HepG2 (cell line): ENCODE results near the gene RAD9A. TPM values are rescaled to one million over a fixed set of nuclear protein-coding genes. Genes with fewer than 3 reads are reported as not detected.

Experiments used
- ATAC-seq: fragments of 200-7000 bp; cut with Tn5 transposase; 3 replicates; pipeline ENCODE4 v1.9.1; 2020; ENCODE audit warnings: mild to moderate bottlenecking, moderate library complexity
- BruUV-seq: library from RNA; stranded (reverse); fragments of 400-500 nt; replicated peaks from 2 replicates; lab custom pipeline; 2021; lab: Mats Ljungman, UMichigan
- CTCF ChIA-PET: fragments of 300-600 bp; formaldehyde crosslinking; extraction: SDS; loops from one replicate; lab custom pipeline; 2021; ENCODE audit warnings: low total read pairs, inconsistent platforms, low intra/inter-chr PET ratio; lab: Yijun Ruan, JAX
- POLR2A ChIA-PET: fragments of 350-600 bp; sonication (Branson Sonifier 250); formaldehyde crosslinking; loops from one replicate; lab custom pipeline; 2020; ENCODE audit warnings: antibody characterized with exemption, inconsistent platforms; lab: Yijun Ruan, JAX
- DNase-seq: peaks from one replicate; pipeline ENCODE4 v3.0.0-alpha.2; 2015; ENCODE audit warnings: low spot score
- FAIRE-seq: peaks from 3 replicates; lab custom pipeline; 2011; peaks lifted over from hg19 to GRCh38; lab: Jason Lieb, UNC
- H2AFZ ChIP-seq: one replicate; pipeline ENCODE4 v1.6.1; 2011; ENCODE audit warnings: low read length, inconsistent platforms
- H3K27ac ChIP-seq: fragments of 300-600 bp; 3 replicates; pipeline ENCODE4 v1.8.0; 2011; ENCODE audit warnings: mixed run types, mild to moderate bottlenecking, mixed read lengths, low read length, inconsistent platforms; ENCODE audit not compliant: insufficient read depth; ENCODE audit errors: extremely low read length
- H3K27me3 ChIP-seq, 2 experiments: fragments of 200-600 bp in 1 of 2; 2 replicates in 1 of 2; 3 replicates in 1 of 2; pipeline versions ENCODE4 v1.6.0 to v1.8.0; 2011; ENCODE audit warnings: low read length in 2 of 2, mild to moderate bottlenecking in 2 of 2, moderate library complexity in 2 of 2, inconsistent platforms in 1 of 2; ENCODE audit not compliant: insufficient read depth in 2 of 2, control insufficient read depth in 1 of 2
- H3K36me3 ChIP-seq, 2 experiments: fragments of 200-600 bp in 1 of 2; replicated peaks in 1 of 2; 2 replicates in 1 of 2; 3 replicates in 1 of 2; pipeline versions ENCODE4 v1.5.1 to v1.8.0; 2011; ENCODE audit warnings: low read length in 2 of 2, inconsistent platforms in 1 of 2; ENCODE audit not compliant: insufficient read depth in 2 of 2, control insufficient read depth in 1 of 2
- H3K4me1 ChIP-seq: 2 replicates; pipeline ENCODE4 v1.5.1; 2012; ENCODE audit warnings: low read length, inconsistent platforms; ENCODE audit not compliant: insufficient read depth
- H3K4me2 ChIP-seq: 2 replicates; pipeline ENCODE4 v1.6.0; 2011; ENCODE audit warnings: low read depth, low read length, inconsistent platforms
- H3K4me3 ChIP-seq, 3 experiments: fragments of 200-600 bp in 1 of 3; sonication (generic), shearing (Covaris generic) in 1 of 3; replicated peaks in 1 of 3; 2 replicates each; pipeline ENCODE4 v1.5.1; 2011 to 2016; ENCODE audit warnings: low read length in 3 of 3, inconsistent platforms in 2 of 3, low read depth in 2 of 3, mild to moderate bottlenecking in 2 of 3, control low read depth in 1 of 3, mixed read lengths in 1 of 3; ENCODE audit not compliant: insufficient read depth in 1 of 3
- H3K79me2 ChIP-seq: one replicate; pipeline ENCODE4 v1.6.1; 2011; ENCODE audit warnings: low read length, inconsistent platforms; ENCODE audit not compliant: insufficient read depth
- H3K9ac ChIP-seq: 2 replicates; pipeline ENCODE4 v1.6.0; 2011; ENCODE audit warnings: mild to moderate bottlenecking, low read depth, low read length, inconsistent platforms; ENCODE audit not compliant: insufficient read depth
- H3K9me3 ChIP-seq: 2 replicates; pipeline ENCODE4 v1.5.1; 2012; ENCODE audit warnings: mild to moderate bottlenecking, low read length
- H4K20me1 ChIP-seq: 2 replicates; pipeline ENCODE4 v1.6.0; 2011; ENCODE audit warnings: inconsistent platforms, mild to moderate bottlenecking, low read length, moderate library complexity; ENCODE audit not compliant: insufficient read depth
- ATF7 ChIP-seq, 2 experiments: fragments of 450-650 bp in 1 of 2; sonication (generic) in 1 of 2; formaldehyde crosslinking in 1 of 2; IDR thresholded peaks; 2 replicates each; pipeline versions ENCODE4 v1.4.0 to v1.6.1; 2016 to 2020; ENCODE audit warnings: antibody characterized with exemption in 1 of 2, mild to moderate bottlenecking in 1 of 2, missing genetic modification reagents in 1 of 2
- EHMT2 ChIP-seq: fragments of 200-600 bp; sonication (generic); IDR thresholded peaks from 2 replicates; pipeline ENCODE4 v1.7.0; 2017; ENCODE audit warnings: antibody characterized with exemption, low read depth, low read length, borderline replicate concordance
- HOXA9 ChIP-seq: sonication (generic); formaldehyde crosslinking; IDR thresholded peaks from 2 replicates; pipeline ENCODE4 v1.8.1; 2022; ENCODE audit warnings: missing genetic modification reagents, mild to moderate bottlenecking, moderate library complexity, borderline replicate concordance
- ZFP36L2 ChIP-seq: sonication (generic); formaldehyde crosslinking; IDR thresholded peaks from 2 replicates; pipeline ENCODE4 v1.4.0; 2020; ENCODE audit warnings: missing genetic modification reagents
- WGBS: methylation state at CpG from one replicate; pipeline ENCODE4 v1.1.6; 2017; ENCODE audit warnings: low lambda C conversion rate; 5-methylcytosine and 5-hydroxymethylcytosine counted together
- in situ Hi-C: cut with HindIII; loops from 2 replicates; pipeline ENCODE4 v1.10.0; 2017; ENCODE audit warnings: low pct_unique_long_range_greater_than_20kb; ENCODE audit not compliant: extremely low pct_ligation_motif_present
- intact Hi-C: fragments of 100-400 bp; cut with micrococcal nuclease; formaldehyde crosslinking; loops from one replicate; pipeline ENCODE4 v1.10.0; 2022; ENCODE audit not compliant: unreplicated experiment
- polyA plus RNA-seq, 8 experiments: library from polyadenylated mRNA; depleted of rRNA in 3 of 8; stranded (reverse) in 7 of 8; unstranded in 1 of 8; fragments of >200 nt; fragmentation: Illumina TruSeq in 4 of 8; extraction: Trizol in 4 of 8; gene quantifications; 2 replicates each; pipeline versions ENCODE4 v1.2.1 to v1.2.3, GENCODE V29; 2011 to 2016; ENCODE audit warnings: low read depth in 4 of 8, missing spikeins in 1 of 8, mixed read lengths in 1 of 8; ENCODE audit not compliant: insufficient read depth in 1 of 8
- total RNA-seq, 5 experiments: library from RNA; depleted of rRNA; stranded (reverse); fragments of >200 nt; fragmentation: Illumina TruSeq; extraction: Trizol; gene quantifications; 2 replicates each; pipeline ENCODE4 v1.2.3, GENCODE V29; 2016; ENCODE audit warnings: low read depth in 1 of 5
- TF ChIP-seq, protein P1 (sequence below): sonication (generic); formaldehyde crosslinking; IDR thresholded peaks from 2 replicates; pipeline ENCODE4 v1.4.0; 2020; ENCODE audit warnings: missing genetic modification reagents
- TF ChIP-seq, protein P2 (sequence below): sonication (generic); formaldehyde crosslinking; IDR thresholded peaks from 2 replicates; pipeline ENCODE4 v1.8.1; 2023; ENCODE audit warnings: mild to moderate bottlenecking, missing genetic modification reagents, borderline replicate concordance
- TF ChIP-seq, protein P3 (sequence below): sonication (generic); formaldehyde crosslinking; IDR thresholded peaks from 2 replicates; pipeline ENCODE4 v1.4.0; 2020; ENCODE audit warnings: low read depth, mild to moderate bottlenecking, missing genetic modification reagents

RAD9A gene
- total and polyA plus RNA-seq, 2 of the 13 experiments (the other 11 are each of a cell fraction or from before 2014, with no cell fraction given), result 10.1 to 15.7 TPM

DNA sequence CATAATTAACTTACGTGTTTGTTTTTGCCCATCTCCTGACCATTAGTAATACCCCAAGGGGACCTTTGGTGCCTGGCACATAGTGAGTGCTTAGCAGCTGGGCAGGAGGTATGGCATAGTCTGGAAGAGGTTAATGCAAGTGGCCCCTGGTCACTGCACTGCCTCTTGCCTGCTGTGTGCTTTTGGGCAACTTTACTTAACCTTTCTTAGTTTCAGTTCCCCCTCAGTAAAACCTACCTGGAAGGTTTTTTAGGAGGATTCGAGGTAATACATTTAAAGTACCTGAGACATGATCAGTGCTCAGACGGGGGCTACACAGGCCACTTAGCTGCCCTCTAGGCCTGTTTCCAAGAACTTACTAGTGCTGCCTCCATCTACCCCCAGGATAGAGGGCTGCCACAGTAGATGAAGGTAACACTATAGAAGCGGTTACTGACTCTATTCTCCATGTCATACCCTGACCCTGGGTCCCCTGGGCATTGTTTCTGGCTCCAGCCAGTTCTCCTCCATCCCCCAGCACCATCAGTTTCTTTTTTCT lies 41.8 kb upstream of the RAD9A start:
- Histone ChIP-seq H3K27me3 (no peaks in the 10 kb centered on the region), H3K27ac (no peak overlapping the region), H3K79me2 (no peaks in the 10 kb centered on the region), H3K4me2 (no peak overlapping the region), H3K9me3 (no peaks in the 10 kb centered on the region), H3K4me1 (peaks cover 36% of the 10 kb centered on the region), H3K36me3 (no peaks in the 10 kb centered on the region), H4K20me1 (no peaks in the 10 kb centered on the region), H3K9ac (no peak overlapping the region), H2AFZ (no peak overlapping the region), H3K4me3 (no peak overlapping the region)
- POLR2A ChIA-PET, result interaction anchor here (9.7 kb wide), 1 partner anchor 28 kb away, joined by 365 read pairs; the partner anchor contains the start of gene CLCF1
- ATAC-seq (no peak), FAIRE-seq (no peak), DNase-seq (no peak)
- BruUV-seq, result no TSS peak
- WGBS, result 77% methylated on average over 4 of the region's 4 CpGs
- CTCF ChIA-PET, result interaction anchor here (2.6 kb wide), 1 partner anchor 32 kb away, joined by 25 read pairs; no protein-coding TSS in a partner anchor
- in situ Hi-C loops, result loop anchor here (5.0 kb wide), 1 partner anchor 37 kb away; no protein-coding TSS in a partner anchor
- intact Hi-C loops, result no loop called here
- TF ChIP-seq, protein P1, sequence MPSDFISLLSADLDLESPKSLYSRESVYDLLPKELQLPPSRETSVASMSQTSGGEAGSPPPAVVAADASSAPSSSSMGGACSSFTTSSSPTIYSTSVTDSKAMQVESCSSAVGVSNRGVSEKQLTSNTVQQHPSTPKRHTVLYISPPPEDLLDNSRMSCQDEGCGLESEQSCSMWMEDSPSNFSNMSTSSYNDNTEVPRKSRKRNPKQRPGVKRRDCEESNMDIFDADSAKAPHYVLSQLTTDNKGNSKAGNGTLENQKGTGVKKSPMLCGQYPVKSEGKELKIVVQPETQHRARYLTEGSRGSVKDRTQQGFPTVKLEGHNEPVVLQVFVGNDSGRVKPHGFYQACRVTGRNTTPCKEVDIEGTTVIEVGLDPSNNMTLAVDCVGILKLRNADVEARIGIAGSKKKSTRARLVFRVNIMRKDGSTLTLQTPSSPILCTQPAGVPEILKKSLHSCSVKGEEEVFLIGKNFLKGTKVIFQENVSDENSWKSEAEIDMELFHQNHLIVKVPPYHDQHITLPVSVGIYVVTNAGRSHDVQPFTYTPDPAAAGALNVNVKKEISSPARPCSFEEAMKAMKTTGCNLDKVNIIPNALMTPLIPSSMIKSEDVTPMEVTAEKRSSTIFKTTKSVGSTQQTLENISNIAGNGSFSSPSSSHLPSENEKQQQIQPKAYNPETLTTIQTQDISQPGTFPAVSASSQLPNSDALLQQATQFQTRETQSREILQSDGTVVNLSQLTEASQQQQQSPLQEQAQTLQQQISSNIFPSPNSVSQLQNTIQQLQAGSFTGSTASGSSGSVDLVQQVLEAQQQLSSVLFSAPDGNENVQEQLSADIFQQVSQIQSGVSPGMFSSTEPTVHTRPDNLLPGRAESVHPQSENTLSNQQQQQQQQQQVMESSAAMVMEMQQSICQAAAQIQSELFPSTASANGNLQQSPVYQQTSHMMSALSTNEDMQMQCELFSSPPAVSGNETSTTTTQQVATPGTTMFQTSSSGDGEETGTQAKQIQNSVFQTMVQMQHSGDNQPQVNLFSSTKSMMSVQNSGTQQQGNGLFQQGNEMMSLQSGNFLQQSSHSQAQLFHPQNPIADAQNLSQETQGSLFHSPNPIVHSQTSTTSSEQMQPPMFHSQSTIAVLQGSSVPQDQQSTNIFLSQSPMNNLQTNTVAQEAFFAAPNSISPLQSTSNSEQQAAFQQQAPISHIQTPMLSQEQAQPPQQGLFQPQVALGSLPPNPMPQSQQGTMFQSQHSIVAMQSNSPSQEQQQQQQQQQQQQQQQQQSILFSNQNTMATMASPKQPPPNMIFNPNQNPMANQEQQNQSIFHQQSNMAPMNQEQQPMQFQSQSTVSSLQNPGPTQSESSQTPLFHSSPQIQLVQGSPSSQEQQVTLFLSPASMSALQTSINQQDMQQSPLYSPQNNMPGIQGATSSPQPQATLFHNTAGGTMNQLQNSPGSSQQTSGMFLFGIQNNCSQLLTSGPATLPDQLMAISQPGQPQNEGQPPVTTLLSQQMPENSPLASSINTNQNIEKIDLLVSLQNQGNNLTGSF (CRISPR knock-in tag), result no peak
- TF ChIP-seq, protein P2, sequence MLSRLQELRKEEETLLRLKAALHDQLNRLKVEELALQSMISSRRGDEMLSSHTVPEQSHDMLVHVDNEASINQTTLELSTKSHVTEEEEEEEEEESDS (CRISPR knock-in tag), result no peak
- TF ChIP-seq ZFP36L2 (CRISPR knock-in tag) (no peak), ATF7 (IDR thresholded peaks at IDR 0.05) (no peak), ATF7 (CRISPR knock-in tag; IDR thresholded peaks at IDR 0.05) (no peak), EHMT2 (no peak), HOXA9 (CRISPR knock-in tag) (no peak)
- TF ChIP-seq, protein P3, sequence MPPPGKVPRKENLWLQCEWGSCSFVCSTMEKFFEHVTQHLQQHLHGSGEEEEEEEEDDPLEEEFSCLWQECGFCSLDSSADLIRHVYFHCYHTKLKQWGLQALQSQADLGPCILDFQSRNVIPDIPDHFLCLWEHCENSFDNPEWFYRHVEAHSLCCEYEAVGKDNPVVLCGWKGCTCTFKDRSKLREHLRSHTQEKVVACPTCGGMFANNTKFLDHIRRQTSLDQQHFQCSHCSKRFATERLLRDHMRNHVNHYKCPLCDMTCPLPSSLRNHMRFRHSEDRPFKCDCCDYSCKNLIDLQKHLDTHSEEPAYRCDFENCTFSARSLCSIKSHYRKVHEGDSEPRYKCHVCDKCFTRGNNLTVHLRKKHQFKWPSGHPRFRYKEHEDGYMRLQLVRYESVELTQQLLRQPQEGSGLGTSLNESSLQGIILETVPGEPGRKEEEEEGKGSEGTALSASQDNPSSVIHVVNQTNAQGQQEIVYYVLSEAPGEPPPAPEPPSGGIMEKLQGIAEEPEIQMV (CRISPR knock-in tag), result no peak
